ENCODE results near the gene APLN. TPM values are rescaled to one million over a fixed set of nuclear protein-coding genes. Genes with fewer than 3 reads are reported as not detected.
A peak's percentile ranks its signal among the peaks of the same experiment; 100 is the strongest.

The APLN gene
- total RNA-seq, 2 donors from 2014 or later = 2.1 to 2.3 TPM

- no peaks in the 10 kb centered on the region for H3K4me1 ChIP-seq
- DNase-seq (ENCODE audit: low spot score) = no peak
- no peak overlapping the region for H3K27ac ChIP-seq
- H3K4me3 ChIP-seq = no peak overlapping the region
- no peaks in the 10 kb centered on the region for H3K36me3 ChIP-seq
- no peaks in the 10 kb centered on the region for H3K9me3 ChIP-seq
- TF ChIP-seq CTCF (IDR thresholded peaks at IDR 0.05) = no peak
- H3K27me3 ChIP-seq = no peaks in the 10 kb centered on the region
These were observed 25.1 kb upstream of the APLN start for GRCh38 chrX:129679901-129680300.

- H3K27me3 ChIP-seq = no peaks in the 10 kb centered on the region
- no peaks in the 10 kb centered on the region for H3K4me1 ChIP-seq
- peak overlapping the region; percentile 79 to 85 for H3K27ac ChIP-seq
- no peak for TF ChIP-seq CTCF (IDR thresholded peaks at IDR 0.05)
- DNase-seq (ENCODE audit: low spot score) = no peak
- peaks cover 0 to 2% of the 10 kb centered on the region in 2 donors for H3K9me3 ChIP-seq
- H3K36me3 ChIP-seq = no peaks in the 10 kb centered on the region
- H3K4me3 ChIP-seq = peak overlapping the region; percentile 32 to 42
These were observed 23.9 kb upstream of the APLN start for GRCh38 chrX:129678614-129679195.

GRCh38 chrX:129667412-129667811 lies 12.7 kb upstream of the APLN start:
- Histone ChIP-seq H3K36me3 (no peaks in the 10 kb centered on the region), H3K27me3 (no peaks in the 10 kb centered on the region), H3K27ac (no peak overlapping the region), H3K4me3 (no peak overlapping the region), H3K9me3 (peaks cover 0 to 11% of the 10 kb centered on the region in 2 donors), H3K4me1 (no peaks in the 10 kb centered on the region)
- no peak for DNase-seq (ENCODE audit: low spot score)
- no peak for TF ChIP-seq CTCF (IDR thresholded peaks at IDR 0.05)

GRCh38 chrX:129665916-129666644 lies 11.3 kb upstream of the APLN start:
- no peak for DNase-seq (ENCODE audit: low spot score)
- H3K36me3 ChIP-seq = no peaks in the 10 kb centered on the region
- no peak for TF ChIP-seq CTCF (IDR thresholded peaks at IDR 0.05)
- H3K27me3 ChIP-seq = no peaks in the 10 kb centered on the region
- no peaks in the 10 kb centered on the region for H3K4me1 ChIP-seq
- peaks cover 0 to 8% of the 10 kb centered on the region in 2 donors for H3K9me3 ChIP-seq
- H3K4me3 ChIP-seq = no peak overlapping the region
- no peak overlapping the region for H3K27ac ChIP-seq

GRCh38 chrX:129663171-129663570 lies 8.4 kb upstream of the APLN start:
- Histone ChIP-seq H3K9me3 (peaks cover 0 to 8% of the 10 kb centered on the region in 2 donors), H3K27ac (no peak overlapping the region), H3K4me1 (no peaks in the 10 kb centered on the region), H3K27me3 (no peaks in the 10 kb centered on the region), H3K4me3 (no peak overlapping the region), H3K36me3 (no peaks in the 10 kb centered on the region)
- TF ChIP-seq CTCF (IDR thresholded peaks at IDR 0.05) = no peak
- DNase-seq (ENCODE audit: low spot score) = no peak

All from right atrium auricular region (tissue), 2 donors.